Measurements from ENCODE around the gene KRT14. TPM values are rescaled to one million over a fixed set of nuclear protein-coding genes. Genes with fewer than 3 reads are reported as not detected.

KRT14 gene
- total and polyA plus RNA-seq, 2 experiments from 2014 or later, result not detected

DNA sequence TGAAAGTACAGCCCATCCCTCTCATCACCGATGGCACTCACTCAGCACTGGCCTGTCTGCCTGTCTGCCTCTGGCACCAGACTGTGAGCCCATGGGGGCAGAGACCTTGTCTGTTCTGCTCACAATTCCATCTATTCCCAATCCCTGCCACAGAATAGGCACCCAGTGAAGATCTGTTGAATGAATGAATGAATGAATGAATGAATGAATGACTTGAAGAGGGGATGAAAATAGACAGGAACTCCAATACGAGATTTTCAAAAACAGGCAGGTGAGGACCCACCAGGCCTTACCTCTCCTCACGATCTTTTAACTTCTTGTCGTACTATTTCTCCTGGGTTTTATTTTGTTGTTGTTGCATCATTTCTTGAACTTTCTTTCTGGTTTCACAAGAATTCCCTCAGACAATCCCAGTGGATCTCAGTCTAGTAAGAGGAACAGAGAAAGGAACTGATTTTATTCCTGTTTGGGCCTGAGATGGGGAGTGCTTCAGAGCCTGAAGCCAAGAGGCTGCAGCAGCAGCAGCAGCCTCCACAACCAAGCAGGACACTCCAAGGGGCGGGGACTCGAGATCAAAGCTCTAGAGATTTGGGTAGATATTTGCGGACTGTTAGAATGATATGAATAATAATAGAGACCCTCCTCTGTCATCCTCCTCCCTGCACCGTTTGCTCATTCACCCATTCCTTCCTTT lies 32.6 kb downstream of the KRT14 start:
- Histone ChIP-seq H3K27me3 (ENCODE audit: insufficient read depth) (no peaks in the 10 kb centered on the region), H3F3A (replicated peaks; ENCODE audit: low read depth) (no peaks in the 10 kb centered on the region), H3K36me3 (ENCODE audit: insufficient read depth) (no peaks in the 10 kb centered on the region), H3K9me2 (ENCODE audit: insufficient read depth) (no peaks in the 10 kb centered on the region), H3K27ac (ENCODE audit: low read depth) (no peak overlapping the region), H3K4me2 (no peak overlapping the region), H2AFZ (0 out of 2 replicates have a peak overlapping the region, but pooled peaks have one; percentile 35), H4K20me1 (replicated peaks; ENCODE audit: insufficient read depth) (no peaks in the 10 kb centered on the region), H3K4me1 (ENCODE audit: insufficient read depth) (no peaks in the 10 kb centered on the region; the same call in none of the 2 replicates), H3K79me2 (replicated peaks; ENCODE audit: insufficient read depth) (no peaks in the 10 kb centered on the region), H3K4me3 (no peak overlapping the region)
- peaks cover 12% of the 10 kb centered on the region for H3K4me1 Mint-ChIP-seq
- H3K36me3 Mint-ChIP-seq (ENCODE audit: low read depth), result no peaks in the 10 kb centered on the region
- no peak overlapping the region for H3K27ac Mint-ChIP-seq
- no peak overlapping the region for H3K4me3 Mint-ChIP-seq
- no peaks in the 10 kb centered on the region for H3K9me3 Mint-ChIP-seq
- TF ChIP-seq CREB1 (CRISPR knock-in tag; IDR thresholded peaks at IDR 0.05; ENCODE audit: low read depth) (no peak), EZH2 (IDR thresholded peaks at IDR 0.05; ENCODE audit: low read depth, unreplicated experiment) (no peak), JUNB (IDR thresholded peaks at IDR 0.05; ENCODE audit: unreplicated experiment) (no peak), POLR2AphosphoS5 (IDR thresholded peaks at IDR 0.05; ENCODE audit: low read depth) (no peak), NANOG (IDR thresholded peaks at IDR 0.05; ENCODE audit: borderline replicate concordance) (no peak)
- H3K27me3 Mint-ChIP-seq (ENCODE audit: insufficient read depth, low read depth, poor library complexity), result peaks cover 22% of the 10 kb centered on the region
- ATAC-seq (peak; percentile 19; the same call in 1 of the 3 replicates), DNase-seq (ENCODE audit: low spot score) (peak; percentile 41)

DNA sequence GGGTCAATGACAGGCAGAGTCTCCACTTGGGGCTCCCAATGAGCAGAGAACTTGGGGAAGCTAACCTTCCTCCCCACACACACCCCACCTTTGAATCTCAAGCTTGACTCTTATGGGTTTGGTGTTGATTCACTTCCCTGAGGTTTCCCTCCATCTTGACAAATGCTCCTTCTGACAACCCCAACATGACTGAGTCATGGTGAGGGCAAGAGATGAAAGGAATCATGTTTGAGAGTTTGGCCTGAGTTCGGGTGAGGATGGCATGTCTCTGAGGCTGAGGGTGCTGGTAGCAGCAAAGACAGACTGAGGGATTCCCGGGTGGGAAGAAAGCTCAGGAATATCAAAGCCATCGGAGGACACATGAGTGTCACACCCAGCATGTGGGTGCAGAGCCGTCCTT lies 33.5 kb downstream of the KRT14 start:
- H3K4me2 ChIP-seq, result no peak overlapping the region
- H3K27ac ChIP-seq (ENCODE audit: low read depth), result no peak overlapping the region
- no peaks in the 10 kb centered on the region for H3K9me2 ChIP-seq (ENCODE audit: insufficient read depth)
- peaks cover 5% of the 10 kb centered on the region for H3K4me1 ChIP-seq (ENCODE audit: insufficient read depth)
- H4K20me1 ChIP-seq (replicated peaks; ENCODE audit: insufficient read depth), result no peaks in the 10 kb centered on the region
- Mint-ChIP-seq H3K36me3 (ENCODE audit: low read depth) (no peaks in the 10 kb centered on the region), H3K4me3 (no peak overlapping the region), H3K9me3 (no peaks in the 10 kb centered on the region), H3K27me3 (ENCODE audit: insufficient read depth, low read depth, poor library complexity) (peaks cover 25% of the 10 kb centered on the region), H3K4me1 (peaks cover 17% of the 10 kb centered on the region), H3K27ac (no peak overlapping the region)
- H3K36me3 ChIP-seq (ENCODE audit: insufficient read depth), result no peaks in the 10 kb centered on the region
- no peak for ATAC-seq
- H3F3A ChIP-seq (replicated peaks; ENCODE audit: low read depth), result no peaks in the 10 kb centered on the region
- H3K4me3 ChIP-seq, result no peak overlapping the region
- no peaks in the 10 kb centered on the region for H3K79me2 ChIP-seq (replicated peaks; ENCODE audit: insufficient read depth)
- no peak for DNase-seq (ENCODE audit: low spot score)
- H2AFZ ChIP-seq, result no peak overlapping the region
- no peaks in the 10 kb centered on the region for H3K27me3 ChIP-seq (ENCODE audit: insufficient read depth)
- no peak for TF ChIP-seq ZNF331 (CRISPR knock-in tag; IDR thresholded peaks at IDR 0.05; ENCODE audit: low read depth)
- TF ChIP-seq EZH2phosphoT487 (IDR thresholded peaks at IDR 0.05; ENCODE audit: unreplicated experiment), result no peak
- TF ChIP-seq NANOG (IDR thresholded peaks at IDR 0.05; ENCODE audit: borderline replicate concordance), result no peak
- TF ChIP-seq, protein P1, sequence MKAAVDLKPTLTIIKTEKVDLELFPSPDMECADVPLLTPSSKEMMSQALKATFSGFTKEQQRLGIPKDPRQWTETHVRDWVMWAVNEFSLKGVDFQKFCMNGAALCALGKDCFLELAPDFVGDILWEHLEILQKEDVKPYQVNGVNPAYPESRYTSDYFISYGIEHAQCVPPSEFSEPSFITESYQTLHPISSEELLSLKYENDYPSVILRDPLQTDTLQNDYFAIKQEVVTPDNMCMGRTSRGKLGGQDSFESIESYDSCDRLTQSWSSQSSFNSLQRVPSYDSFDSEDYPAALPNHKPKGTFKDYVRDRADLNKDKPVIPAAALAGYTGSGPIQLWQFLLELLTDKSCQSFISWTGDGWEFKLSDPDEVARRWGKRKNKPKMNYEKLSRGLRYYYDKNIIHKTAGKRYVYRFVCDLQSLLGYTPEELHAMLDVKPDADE (IDR thresholded peaks at IDR 0.05), result no peak
- TF ChIP-seq EZH2 (IDR thresholded peaks at IDR 0.05; ENCODE audit: low read depth, unreplicated experiment), result no peak
- TF ChIP-seq, protein P2, sequence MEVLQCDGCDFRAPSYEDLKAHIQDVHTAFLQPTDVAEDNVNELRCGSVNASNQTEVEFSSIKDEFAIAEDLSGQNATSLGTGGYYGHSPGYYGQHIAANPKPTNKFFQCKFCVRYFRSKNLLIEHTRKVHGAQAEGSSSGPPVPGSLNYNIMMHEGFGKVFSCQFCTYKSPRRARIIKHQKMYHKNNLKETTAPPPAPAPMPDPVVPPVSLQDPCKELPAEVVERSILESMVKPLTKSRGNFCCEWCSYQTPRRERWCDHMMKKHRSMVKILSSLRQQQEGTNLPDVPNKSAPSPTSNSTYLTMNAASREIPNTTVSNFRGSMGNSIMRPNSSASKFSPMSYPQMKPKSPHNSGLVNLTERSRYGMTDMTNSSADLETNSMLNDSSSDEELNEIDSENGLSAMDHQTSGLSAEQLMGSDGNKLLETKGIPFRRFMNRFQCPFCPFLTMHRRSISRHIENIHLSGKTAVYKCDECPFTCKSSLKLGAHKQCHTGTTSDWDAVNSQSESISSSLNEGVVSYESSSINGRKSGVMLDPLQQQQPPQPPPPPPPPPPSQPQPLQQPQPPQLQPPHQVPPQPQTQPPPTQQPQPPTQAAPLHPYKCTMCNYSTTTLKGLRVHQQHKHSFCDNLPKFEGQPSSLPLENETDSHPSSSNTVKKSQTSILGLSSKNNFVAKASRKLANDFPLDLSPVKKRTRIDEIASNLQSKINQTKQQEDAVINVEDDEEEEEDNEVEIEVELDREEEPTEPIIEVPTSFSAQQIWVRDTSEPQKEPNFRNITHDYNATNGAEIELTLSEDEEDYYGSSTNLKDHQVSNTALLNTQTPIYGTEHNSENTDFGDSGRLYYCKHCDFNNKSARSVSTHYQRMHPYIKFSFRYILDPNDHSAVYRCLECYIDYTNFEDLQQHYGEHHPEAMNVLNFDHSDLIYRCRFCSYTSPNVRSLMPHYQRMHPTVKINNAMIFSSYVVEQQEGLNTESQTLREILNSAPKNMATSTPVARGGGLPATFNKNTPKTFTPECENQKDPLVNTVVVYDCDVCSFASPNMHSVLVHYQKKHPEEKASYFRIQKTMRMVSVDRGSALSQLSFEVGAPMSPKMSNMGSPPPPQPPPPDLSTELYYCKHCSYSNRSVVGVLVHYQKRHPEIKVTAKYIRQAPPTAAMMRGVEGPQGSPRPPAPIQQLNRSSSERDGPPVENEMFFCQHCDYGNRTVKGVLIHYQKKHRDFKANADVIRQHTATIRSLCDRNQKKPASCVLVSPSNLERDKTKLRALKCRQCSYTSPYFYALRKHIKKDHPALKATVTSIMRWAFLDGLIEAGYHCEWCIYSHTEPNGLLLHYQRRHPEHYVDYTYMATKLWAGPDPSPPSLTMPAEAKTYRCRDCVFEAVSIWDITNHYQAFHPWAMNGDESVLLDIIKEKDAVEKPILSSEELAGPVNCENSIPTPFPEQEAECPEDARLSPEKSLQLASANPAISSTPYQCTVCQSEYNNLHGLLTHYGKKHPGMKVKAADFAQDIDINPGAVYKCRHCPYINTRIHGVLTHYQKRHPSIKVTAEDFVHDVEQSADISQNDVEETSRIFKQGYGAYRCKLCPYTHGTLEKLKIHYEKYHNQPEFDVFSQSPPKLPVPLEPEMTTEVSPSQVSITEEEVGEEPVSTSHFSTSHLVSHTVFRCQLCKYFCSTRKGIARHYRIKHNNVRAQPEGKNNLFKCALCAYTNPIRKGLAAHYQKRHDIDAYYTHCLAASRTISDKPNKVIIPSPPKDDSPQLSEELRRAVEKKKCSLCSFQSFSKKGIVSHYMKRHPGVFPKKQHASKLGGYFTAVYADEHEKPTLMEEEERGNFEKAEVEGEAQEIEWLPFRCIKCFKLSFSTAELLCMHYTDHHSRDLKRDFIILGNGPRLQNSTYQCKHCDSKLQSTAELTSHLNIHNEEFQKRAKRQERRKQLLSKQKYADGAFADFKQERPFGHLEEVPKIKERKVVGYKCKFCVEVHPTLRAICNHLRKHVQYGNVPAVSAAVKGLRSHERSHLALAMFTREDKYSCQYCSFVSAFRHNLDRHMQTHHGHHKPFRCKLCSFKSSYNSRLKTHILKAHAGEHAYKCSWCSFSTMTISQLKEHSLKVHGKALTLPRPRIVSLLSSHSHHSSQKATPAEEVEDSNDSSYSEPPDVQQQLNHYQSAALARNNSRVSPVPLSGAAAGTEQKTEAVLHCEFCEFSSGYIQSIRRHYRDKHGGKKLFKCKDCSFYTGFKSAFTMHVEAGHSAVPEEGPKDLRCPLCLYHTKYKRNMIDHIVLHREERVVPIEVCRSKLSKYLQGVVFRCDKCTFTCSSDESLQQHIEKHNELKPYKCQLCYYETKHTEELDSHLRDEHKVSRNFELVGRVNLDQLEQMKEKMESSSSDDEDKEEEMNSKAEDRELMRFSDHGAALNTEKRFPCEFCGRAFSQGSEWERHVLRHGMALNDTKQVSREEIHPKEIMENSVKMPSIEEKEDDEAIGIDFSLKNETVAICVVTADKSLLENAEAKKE (CRISPR knock-in tag; IDR thresholded peaks at IDR 0.05), result no peak
- no peak for TF ChIP-seq POLR2AphosphoS5 (IDR thresholded peaks at IDR 0.05; ENCODE audit: low read depth)
- no peak for TF ChIP-seq STAT1 (IDR thresholded peaks at IDR 0.05; ENCODE audit: unreplicated experiment)
- TF ChIP-seq, protein P3, sequence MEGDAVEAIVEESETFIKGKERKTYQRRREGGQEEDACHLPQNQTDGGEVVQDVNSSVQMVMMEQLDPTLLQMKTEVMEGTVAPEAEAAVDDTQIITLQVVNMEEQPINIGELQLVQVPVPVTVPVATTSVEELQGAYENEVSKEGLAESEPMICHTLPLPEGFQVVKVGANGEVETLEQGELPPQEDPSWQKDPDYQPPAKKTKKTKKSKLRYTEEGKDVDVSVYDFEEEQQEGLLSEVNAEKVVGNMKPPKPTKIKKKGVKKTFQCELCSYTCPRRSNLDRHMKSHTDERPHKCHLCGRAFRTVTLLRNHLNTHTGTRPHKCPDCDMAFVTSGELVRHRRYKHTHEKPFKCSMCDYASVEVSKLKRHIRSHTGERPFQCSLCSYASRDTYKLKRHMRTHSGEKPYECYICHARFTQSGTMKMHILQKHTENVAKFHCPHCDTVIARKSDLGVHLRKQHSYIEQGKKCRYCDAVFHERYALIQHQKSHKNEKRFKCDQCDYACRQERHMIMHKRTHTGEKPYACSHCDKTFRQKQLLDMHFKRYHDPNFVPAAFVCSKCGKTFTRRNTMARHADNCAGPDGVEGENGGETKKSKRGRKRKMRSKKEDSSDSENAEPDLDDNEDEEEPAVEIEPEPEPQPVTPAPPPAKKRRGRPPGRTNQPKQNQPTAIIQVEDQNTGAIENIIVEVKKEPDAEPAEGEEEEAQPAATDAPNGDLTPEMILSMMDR (conservative IDR thresholded peaks at IDR 0.05; ENCODE audit: low read depth in 2 of 2), result no peak
- TF ChIP-seq ZNF114 (CRISPR knock-in tag; IDR thresholded peaks at IDR 0.05), result no peak
